ENCODE results near the gene HS6ST2. TPM values are rescaled to one million over a fixed set of nuclear protein-coding genes. Genes with fewer than 3 reads are reported as not detected.

The HS6ST2 gene
- total RNA-seq, 1 experiment from 2014 or later = 0.26 TPM

DNA sequence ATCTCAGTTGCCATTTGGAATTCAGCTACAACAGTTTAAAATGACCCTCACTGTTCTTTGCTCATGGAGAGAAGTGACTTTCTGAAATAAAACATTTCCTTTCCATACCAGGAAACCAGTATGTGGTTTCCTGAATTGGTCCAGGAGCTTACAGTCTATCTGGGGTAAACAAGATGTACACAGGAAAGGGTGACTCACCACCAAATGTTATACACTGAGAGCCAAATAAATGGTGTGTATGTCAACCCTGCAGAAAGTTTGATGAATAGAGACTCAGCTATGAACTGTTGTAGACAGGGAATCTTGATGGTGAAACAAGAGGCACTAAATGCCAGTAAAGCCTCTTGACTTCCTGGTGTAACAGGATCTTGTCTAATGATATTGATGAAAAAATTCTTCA lies 100.4 kb downstream of the HS6ST2 start:
- no peak overlapping the region for H3K4me3 ChIP-seq (ENCODE audit: low read depth in 2 of 2, low read length in 2 of 2)
- DNase-seq (ENCODE audit: low read depth, low spot score) (no peak), ATAC-seq (no peak)
- no peaks in the 10 kb centered on the region for H3K9me3 ChIP-seq (ENCODE audit: control insufficient read depth, insufficient read depth, low read depth, low read length)
- H3K27ac ChIP-seq (ENCODE audit: low read length) = no peak overlapping the region
- ChIA-PET CTCF (no interaction called here), POLR2A (no interaction called here)
- no peaks in the 10 kb centered on the region for H3K36me3 ChIP-seq (ENCODE audit: control insufficient read depth, insufficient read depth, low read length)
- TF ChIP-seq, protein P1, sequence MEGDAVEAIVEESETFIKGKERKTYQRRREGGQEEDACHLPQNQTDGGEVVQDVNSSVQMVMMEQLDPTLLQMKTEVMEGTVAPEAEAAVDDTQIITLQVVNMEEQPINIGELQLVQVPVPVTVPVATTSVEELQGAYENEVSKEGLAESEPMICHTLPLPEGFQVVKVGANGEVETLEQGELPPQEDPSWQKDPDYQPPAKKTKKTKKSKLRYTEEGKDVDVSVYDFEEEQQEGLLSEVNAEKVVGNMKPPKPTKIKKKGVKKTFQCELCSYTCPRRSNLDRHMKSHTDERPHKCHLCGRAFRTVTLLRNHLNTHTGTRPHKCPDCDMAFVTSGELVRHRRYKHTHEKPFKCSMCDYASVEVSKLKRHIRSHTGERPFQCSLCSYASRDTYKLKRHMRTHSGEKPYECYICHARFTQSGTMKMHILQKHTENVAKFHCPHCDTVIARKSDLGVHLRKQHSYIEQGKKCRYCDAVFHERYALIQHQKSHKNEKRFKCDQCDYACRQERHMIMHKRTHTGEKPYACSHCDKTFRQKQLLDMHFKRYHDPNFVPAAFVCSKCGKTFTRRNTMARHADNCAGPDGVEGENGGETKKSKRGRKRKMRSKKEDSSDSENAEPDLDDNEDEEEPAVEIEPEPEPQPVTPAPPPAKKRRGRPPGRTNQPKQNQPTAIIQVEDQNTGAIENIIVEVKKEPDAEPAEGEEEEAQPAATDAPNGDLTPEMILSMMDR (IDR thresholded peaks at IDR 0.05) = no peak
- TF ChIP-seq, protein P2, sequence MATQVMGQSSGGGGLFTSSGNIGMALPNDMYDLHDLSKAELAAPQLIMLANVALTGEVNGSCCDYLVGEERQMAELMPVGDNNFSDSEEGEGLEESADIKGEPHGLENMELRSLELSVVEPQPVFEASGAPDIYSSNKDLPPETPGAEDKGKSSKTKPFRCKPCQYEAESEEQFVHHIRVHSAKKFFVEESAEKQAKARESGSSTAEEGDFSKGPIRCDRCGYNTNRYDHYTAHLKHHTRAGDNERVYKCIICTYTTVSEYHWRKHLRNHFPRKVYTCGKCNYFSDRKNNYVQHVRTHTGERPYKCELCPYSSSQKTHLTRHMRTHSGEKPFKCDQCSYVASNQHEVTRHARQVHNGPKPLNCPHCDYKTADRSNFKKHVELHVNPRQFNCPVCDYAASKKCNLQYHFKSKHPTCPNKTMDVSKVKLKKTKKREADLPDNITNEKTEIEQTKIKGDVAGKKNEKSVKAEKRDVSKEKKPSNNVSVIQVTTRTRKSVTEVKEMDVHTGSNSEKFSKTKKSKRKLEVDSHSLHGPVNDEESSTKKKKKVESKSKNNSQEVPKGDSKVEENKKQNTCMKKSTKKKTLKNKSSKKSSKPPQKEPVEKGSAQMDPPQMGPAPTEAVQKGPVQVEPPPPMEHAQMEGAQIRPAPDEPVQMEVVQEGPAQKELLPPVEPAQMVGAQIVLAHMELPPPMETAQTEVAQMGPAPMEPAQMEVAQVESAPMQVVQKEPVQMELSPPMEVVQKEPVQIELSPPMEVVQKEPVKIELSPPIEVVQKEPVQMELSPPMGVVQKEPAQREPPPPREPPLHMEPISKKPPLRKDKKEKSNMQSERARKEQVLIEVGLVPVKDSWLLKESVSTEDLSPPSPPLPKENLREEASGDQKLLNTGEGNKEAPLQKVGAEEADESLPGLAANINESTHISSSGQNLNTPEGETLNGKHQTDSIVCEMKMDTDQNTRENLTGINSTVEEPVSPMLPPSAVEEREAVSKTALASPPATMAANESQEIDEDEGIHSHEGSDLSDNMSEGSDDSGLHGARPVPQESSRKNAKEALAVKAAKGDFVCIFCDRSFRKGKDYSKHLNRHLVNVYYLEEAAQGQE (IDR thresholded peaks at IDR 0.05; ENCODE audit: insufficient read depth in 1 of 2, low read depth in 2 of 2, low read length in 1 of 2) = no peak
- TF ChIP-seq TCF7L2 (IDR thresholded peaks at IDR 0.05; ENCODE audit: low read depth, low read length) (no peak), SIN3A (IDR thresholded peaks at IDR 0.05; ENCODE audit: borderline replicate concordance, insufficient read depth, low read depth, low read length) (no peak), POLR2AphosphoS5 (IDR thresholded peaks at IDR 0.05; ENCODE audit: low read depth, low read length) (no peak)
- no peaks in the 10 kb centered on the region for H3K4me1 ChIP-seq (ENCODE audit: control insufficient read depth, insufficient read depth, low read length)
- BruUV-seq (replicated peaks) = no TSS peak
- in situ Hi-C loops (cut with HindIII; ENCODE audit: low pct_unique_long_range_greater_than_20kb, low sequenced_read_pairs) = no loop called here
- intact Hi-C loops (cut with micrococcal nuclease; ENCODE audit: unreplicated experiment) = no loop called here
- no peaks in the 10 kb centered on the region for H3K27me3 ChIP-seq (ENCODE audit: control insufficient read depth, insufficient read depth, low read length)

DNA sequence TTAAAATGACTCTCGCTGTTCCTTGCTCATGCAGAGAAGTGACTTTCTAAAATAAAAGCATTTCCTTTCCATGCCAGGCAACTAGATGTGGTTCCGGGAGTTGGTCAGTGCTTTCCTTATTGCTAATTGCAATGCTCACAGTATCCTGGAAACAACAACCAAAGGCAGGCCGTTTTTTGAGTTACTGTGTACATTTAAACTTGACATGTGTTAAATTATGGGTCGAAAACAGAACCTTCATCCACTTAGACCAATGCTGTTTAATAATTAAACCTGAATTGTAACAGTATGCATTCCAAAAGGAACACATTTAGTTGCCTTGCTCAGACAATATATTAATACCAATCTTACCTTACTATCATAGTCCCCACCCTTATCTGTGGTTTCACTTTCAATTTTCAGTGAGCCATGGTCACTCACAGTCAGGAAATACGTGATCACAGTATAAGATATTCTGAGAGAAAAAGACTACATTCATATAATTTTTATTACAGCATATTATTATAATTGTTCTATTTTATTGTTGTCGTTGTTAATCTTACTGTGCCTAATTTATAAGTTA lies 102.6 kb downstream of the HS6ST2 start:
- BruUV-seq (replicated peaks) = no TSS peak
- ATAC-seq = no peak
- TF ChIP-seq SIN3A (IDR thresholded peaks at IDR 0.05; ENCODE audit: borderline replicate concordance, insufficient read depth, low read depth, low read length) (no peak), TCF7L2 (IDR thresholded peaks at IDR 0.05; ENCODE audit: low read depth, low read length) (no peak), POLR2AphosphoS5 (IDR thresholded peaks at IDR 0.05; ENCODE audit: low read depth, low read length) (no peak)
- TF ChIP-seq, protein P1 (IDR thresholded peaks at IDR 0.05) = no peak
- TF ChIP-seq, protein P2 (IDR thresholded peaks at IDR 0.05; ENCODE audit: insufficient read depth in 1 of 2, low read depth in 2 of 2, low read length in 1 of 2) = no peak
- no peaks in the 10 kb centered on the region for H3K9me3 ChIP-seq (ENCODE audit: control insufficient read depth, insufficient read depth, low read depth, low read length)
- H3K27ac ChIP-seq (ENCODE audit: low read length) = no peak overlapping the region
- no peaks in the 10 kb centered on the region for H3K27me3 ChIP-seq (ENCODE audit: control insufficient read depth, insufficient read depth, low read length)
- no peak for DNase-seq (ENCODE audit: low read depth, low spot score)
- in situ Hi-C loops (cut with HindIII; ENCODE audit: low pct_unique_long_range_greater_than_20kb, low sequenced_read_pairs) (no loop called here), intact Hi-C loops (cut with micrococcal nuclease; ENCODE audit: unreplicated experiment) (no loop called here)
- no peaks in the 10 kb centered on the region for H3K4me1 ChIP-seq (ENCODE audit: control insufficient read depth, insufficient read depth, low read length)
- ChIA-PET POLR2A (no interaction called here), CTCF (no interaction called here)
- H3K4me3 ChIP-seq (ENCODE audit: low read depth in 2 of 2, low read length in 2 of 2) = no peak overlapping the region
- H3K36me3 ChIP-seq (ENCODE audit: control insufficient read depth, insufficient read depth, low read length) = no peaks in the 10 kb centered on the region
